OCI-LY7 (cell line): ENCODE measurements around the gene KIF7. TPM values are rescaled to one million over a fixed set of nuclear protein-coding genes. Genes with fewer than 3 reads are reported as not detected.
A peak's percentile ranks its signal among the peaks of the same experiment; 100 is the strongest.
"Not testable (repeated sequence)": the region's sequence is repeated elsewhere in the genome, so short reads cannot be mapped to it uniquely, and the experiment has no call there.

Experiments
- BruUV-seq: library from RNA; stranded (reverse); fragments of 400-500 nt; replicated peaks from 2 replicates; lab custom pipeline; 2021; lab: Mats Ljungman, UMichigan
- CTCF ChIA-PET: fragments of 300-600 bp; sonication (Branson Sonifier 250); formaldehyde crosslinking; loops from one replicate; lab custom pipeline; 2022; ENCODE audit warnings: antibody characterized with exemption; ENCODE audit not compliant: unreplicated experiment; lab: Charles Lee
- POLR2A ChIA-PET: fragments of 300-600 bp; sonication (Branson Sonifier 250); formaldehyde crosslinking; loops from one replicate; lab custom pipeline; 2022; ENCODE audit warnings: antibody characterized with exemption; lab: Charles Lee
- DNase-seq: peaks from one replicate; pipeline ENCODE4 v3.0.0-alpha.2; 2015; ENCODE audit warnings: low spot score
- H2AFZ ChIP-seq: fragments of 200-600 bp; sonication (generic), shearing (Covaris generic); 2 replicates; pipeline ENCODE4 v1.6.1; 2014; ENCODE audit warnings: mild to moderate bottlenecking, antibody characterized with exemption, low read length, moderate library complexity
- H3K27ac ChIP-seq: fragments of 200-600 bp; sonication (generic); 2 replicates; pipeline ENCODE4 v1.5.1; 2014; ENCODE audit warnings: mixed run types, low read depth, mild to moderate bottlenecking, moderate library complexity, low read length, inconsistent platforms; ENCODE audit not compliant: poor library complexity, severe bottlenecking
- H3K36me3 ChIP-seq: fragments of 200-600 bp; sonication (generic); 2 replicates; pipeline ENCODE4 v1.6.1; 2014; ENCODE audit warnings: mild to moderate bottlenecking, antibody characterized with exemption, low read length, moderate library complexity, mixed read lengths; ENCODE audit not compliant: insufficient read depth
- H3K4me1 ChIP-seq: fragments of 200-600 bp; sonication (generic); 2 replicates; pipeline ENCODE4 v1.5.1; 2014; ENCODE audit warnings: mild to moderate bottlenecking, low read length; ENCODE audit not compliant: insufficient read depth, poor library complexity, severe bottlenecking
- H3K4me2 ChIP-seq: fragments of 200-600 bp; sonication (generic); 2 replicates; pipeline ENCODE4 v1.6.1; 2014; ENCODE audit warnings: mild to moderate bottlenecking, low read length
- H3K4me3 ChIP-seq: fragments of 200-600 bp; sonication (generic); 2 replicates; pipeline ENCODE4 v1.5.1; 2014; ENCODE audit warnings: mild to moderate bottlenecking, low read depth, low read length; ENCODE audit not compliant: poor library complexity, severe bottlenecking
- H3K79me2 ChIP-seq: fragments of 200-600 bp; sonication (generic); 2 replicates; pipeline ENCODE4 v1.6.1; 2016; ENCODE audit warnings: low read depth, mild to moderate bottlenecking, low read length, moderate library complexity, mixed read lengths; ENCODE audit not compliant: insufficient read depth
- H3K9me2 ChIP-seq: fragments of 200-600 bp; sonication (generic); 2 replicates; pipeline ENCODE4 v1.6.1; 2016; ENCODE audit warnings: mild to moderate bottlenecking, low read length, mixed read lengths; ENCODE audit not compliant: insufficient read depth
- H3K9me3 ChIP-seq: fragments of 200-600 bp; sonication (generic); 2 replicates; pipeline ENCODE4 v1.6.1; 2014; ENCODE audit warnings: mild to moderate bottlenecking, mixed run types, low read length, mixed read lengths
- H4K20me1 ChIP-seq: fragments of 200-600 bp; sonication (generic); 2 replicates; pipeline ENCODE4 v1.6.1; 2014; ENCODE audit warnings: mild to moderate bottlenecking, antibody characterized with exemption, low read length, moderate library complexity, mixed read lengths; ENCODE audit not compliant: insufficient read depth
- CTCF ChIP-seq: fragments of 200-600 bp; sonication (generic); conservative IDR thresholded peaks from 2 replicates; pipeline ENCODE4 v1.5.1; 2014; ENCODE audit warnings: mild to moderate bottlenecking, antibody characterized with exemption, low read length, moderate library complexity, mixed read lengths
- EZH2phosphoT487 ChIP-seq: fragments of 200-600 bp; sonication (generic); IDR thresholded peaks from 2 replicates; pipeline ENCODE4 v1.6.1; 2018; ENCODE audit warnings: low read depth, borderline replicate concordance, mild to moderate bottlenecking, mixed run types, antibody characterized with exemption, low read length, moderate library complexity, mixed read lengths
- intact Hi-C: fragments of 100-400 bp; cut with micrococcal nuclease; formaldehyde crosslinking; loops from one replicate; pipeline ENCODE4 v1.10.0; 2022; ENCODE audit not compliant: unreplicated experiment
- total RNA-seq, 2 experiments: library from RNA; depleted of rRNA in 1 of 2; stranded (reverse); fragments of >200 nt in 1 of 2; shearing (Covaris generic) in 1 of 2; gene quantifications; 2 replicates each; pipeline ENCODE4 v1.2.3, GENCODE V29; 2014 to 2022

KIF7 gene
- total RNA-seq, 2 experiments from 2014 or later: 0.10 TPM; not detected in 1

GRCh38 chr15:89690276-89691218 lies 35.3 kb upstream of the KIF7 start, which contains the start of the genes PEX11A and WDR93:
Gene PEX11A (minus strand): TSS chr15:89690754. CDS start chr15:89690632, 122 bp downstream.
Gene WDR93 (plus strand): TSS chr15:89690811. CDS start chr15:89701747, 10,936 bp downstream.
- no TSS peak for BruUV-seq
- H4K20me1 ChIP-seq: no peaks in the 10 kb centered on the region
- CTCF ChIA-PET: no interaction called here
- peak within 1 kb of the TSS; percentile 83 for H3K4me2 ChIP-seq
- no peaks in the 10 kb centered on the region for H3K9me2 ChIP-seq
- peak within 1 kb of the TSS; percentile 80 for H3K4me3 ChIP-seq
- no peaks in the 10 kb centered on the region for H3K9me3 ChIP-seq
- peak within 1 kb of the TSS; percentile 100 for H2AFZ ChIP-seq
- no peaks in the 10 kb centered on the region for H3K79me2 ChIP-seq
- no peak within 1 kb of the TSS for H3K27ac ChIP-seq
- POLR2A ChIA-PET: no interaction called here
- H3K4me1 ChIP-seq: peaks cover 11% of the 10 kb centered on the region
- no peaks in the 10 kb centered on the region for H3K36me3 ChIP-seq
- TF ChIP-seq EZH2phosphoT487: no peak
- no peak for TF ChIP-seq CTCF
- intact Hi-C loops: no loop called here
- peak; percentile 74 for DNase-seq

- H3K27ac ChIP-seq, H3K9me3 ChIP-seq, DNase-seq, H3K36me3 ChIP-seq, H4K20me1 ChIP-seq, H3K79me2 ChIP-seq, H3K9me2 ChIP-seq, BruUV-seq, intact Hi-C loops, CTCF ChIA-PET, POLR2A ChIA-PET: not testable (repeated sequence)
- Histone ChIP-seq H3K4me2 (peak overlapping the region; percentile 83), H3K4me1 (peaks cover 11% of the 10 kb centered on the region), H3K4me3 (peak overlapping the region; percentile 80), H2AFZ (peak overlapping the region; percentile 100)
Measured at GRCh38 chr15:89689930-89690275, 34.6 kb upstream of the KIF7 start.

GRCh38 chr15:89686522-89686921 lies 31.3 kb upstream of the KIF7 start:
- H3K4me3 ChIP-seq: no peak overlapping the region
- H3K36me3 ChIP-seq: no peaks in the 10 kb centered on the region
- ChIA-PET POLR2A (interaction anchor here (0.7 kb wide), 1 partner anchor 9 kb away, joined by 4 read pairs; no protein-coding TSS in a partner anchor), CTCF (interaction anchor here (0.6 kb wide), 1 partner anchor 95 kb away, joined by 4 read pairs; no protein-coding TSS in a partner anchor)
- TF ChIP-seq CTCF: no peak
- TF ChIP-seq EZH2phosphoT487: no peak
- no peak for DNase-seq
- no peaks in the 10 kb centered on the region for H3K9me3 ChIP-seq
- no peaks in the 10 kb centered on the region for H3K9me2 ChIP-seq
- peaks cover 11% of the 10 kb centered on the region for H3K4me1 ChIP-seq
- BruUV-seq: no TSS peak
- no peak overlapping the region for H3K27ac ChIP-seq
- intact Hi-C loops: no loop called here
- H3K4me2 ChIP-seq: no peak overlapping the region
- no peak overlapping the region for H2AFZ ChIP-seq
- no peaks in the 10 kb centered on the region for H4K20me1 ChIP-seq
- no peaks in the 10 kb centered on the region for H3K79me2 ChIP-seq
